NCI-H460 (cell line): ENCODE data around the gene ST7. TPM values are rescaled to one million over a fixed set of nuclear protein-coding genes. Genes with fewer than 3 reads are reported as not detected.

ENCODE experiments used
- DNase-seq: peaks from one replicate; pipeline ENCODE4 v3.0.0-alpha.2; 2016; ENCODE audit warnings: low read depth; ENCODE audit errors: extremely low read depth
- total RNA-seq: library from RNA; depleted of rRNA; stranded (reverse); fragments of >200 nt; shearing (Covaris generic); gene quantifications from 2 replicates; pipeline ENCODE4 v1.2.3, GENCODE V29; 2014

The ST7 gene
- total RNA-seq, 1 experiment from 2014 or later, result 30.7 TPM

DNA sequence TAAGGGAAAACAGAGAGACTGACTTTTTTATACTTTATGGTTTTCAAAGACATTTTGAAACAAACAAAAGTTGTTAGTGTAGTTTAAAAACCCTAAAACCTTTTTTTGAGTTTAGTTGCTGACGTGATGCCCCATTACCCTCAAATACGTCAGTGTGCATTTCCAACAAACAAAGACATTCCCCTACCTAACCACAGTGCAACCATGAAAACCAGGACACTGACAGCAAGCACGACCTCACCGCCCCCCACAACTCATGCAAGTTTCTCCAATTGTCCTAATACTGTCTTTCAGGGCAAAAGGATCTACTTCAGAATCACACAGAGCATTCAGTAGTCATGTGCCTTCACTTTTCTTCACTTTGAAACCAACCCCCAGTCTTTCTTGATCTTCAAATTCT, 294.5 kb downstream of the ST7 start:
- no peak for DNase-seq

DNA sequence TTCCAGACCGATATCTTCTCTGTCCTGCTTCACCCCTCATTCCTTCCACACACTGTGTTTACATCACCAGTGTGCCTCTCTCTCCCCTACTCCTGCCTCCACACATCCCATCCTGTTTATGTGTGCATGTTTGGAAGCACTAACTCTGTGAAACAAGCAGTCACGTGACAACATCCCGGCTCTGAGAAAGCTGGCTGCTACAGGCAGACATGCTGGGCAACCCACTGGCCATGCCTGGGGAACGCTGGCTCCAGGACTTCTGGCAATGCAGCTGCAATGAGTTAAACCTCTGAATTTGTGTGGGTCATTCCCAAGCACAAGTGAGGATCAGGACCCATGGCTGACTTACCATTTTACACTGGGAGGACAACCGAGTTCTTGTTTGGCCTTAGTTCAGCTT, 295.5 kb downstream of the ST7 start:
- DNase-seq, result no peak

DNA sequence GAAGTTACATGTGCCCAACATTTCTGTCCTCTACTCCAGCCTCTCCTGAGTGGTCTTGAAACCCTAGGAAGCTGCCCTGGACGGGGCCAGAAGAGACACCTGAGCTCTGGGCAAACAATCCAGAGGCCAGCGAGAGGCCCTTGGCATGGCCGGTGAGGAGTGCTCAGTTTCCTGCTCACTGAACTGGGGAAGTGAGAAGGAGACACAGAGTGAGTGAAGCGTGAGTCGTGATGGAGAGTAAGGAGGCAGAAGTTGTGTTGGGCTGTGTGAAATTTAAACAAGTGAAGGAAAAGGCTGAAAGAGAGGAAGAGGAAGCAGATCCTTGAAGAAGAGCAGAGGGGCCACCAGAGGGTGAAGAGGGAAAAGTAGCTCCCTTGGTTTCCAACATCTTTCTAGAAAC, 296.4 kb downstream of the ST7 start:
- DNase-seq, result no peak

DNA sequence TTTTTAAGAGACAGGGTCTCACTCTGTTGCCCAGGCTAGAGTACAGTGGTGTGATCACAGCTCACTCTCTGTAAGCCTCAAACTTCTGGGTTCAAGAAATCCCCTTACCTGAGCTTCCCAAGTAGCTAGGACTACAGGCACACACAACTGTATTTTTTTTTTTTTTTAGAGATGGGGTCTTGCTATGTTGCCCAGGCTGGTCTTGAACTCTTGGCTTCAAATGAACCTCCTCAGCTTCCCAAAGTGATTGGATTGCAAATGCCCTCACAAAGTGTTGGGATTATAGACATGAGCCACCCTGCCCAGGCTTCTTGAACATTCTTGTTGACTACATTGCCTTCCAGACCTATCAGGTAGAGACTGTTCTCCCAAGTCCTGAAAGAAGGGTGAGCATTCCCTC, 296.9 kb downstream of the ST7 start:
- DNase-seq, result no peak

DNA sequence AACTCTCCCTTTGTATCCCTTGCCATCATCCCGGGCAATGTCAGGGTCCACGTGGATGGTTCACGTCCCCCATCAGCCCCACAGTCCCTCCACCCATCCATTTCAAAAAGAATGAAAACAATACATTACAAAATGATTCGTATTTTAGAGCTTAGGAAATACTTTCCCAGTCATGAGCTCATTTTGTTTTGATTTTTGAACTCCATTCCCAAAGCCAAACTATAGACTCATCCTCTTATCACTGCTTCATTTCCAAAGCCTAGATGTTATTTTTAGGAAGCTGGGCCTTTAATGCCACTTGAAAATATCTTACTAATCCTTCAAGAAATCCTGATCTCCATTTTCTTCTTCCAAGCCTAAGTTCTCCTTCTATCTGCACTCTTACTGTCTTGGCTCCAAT, 297.5 kb downstream of the ST7 start:
- no peak for DNase-seq

DNA sequence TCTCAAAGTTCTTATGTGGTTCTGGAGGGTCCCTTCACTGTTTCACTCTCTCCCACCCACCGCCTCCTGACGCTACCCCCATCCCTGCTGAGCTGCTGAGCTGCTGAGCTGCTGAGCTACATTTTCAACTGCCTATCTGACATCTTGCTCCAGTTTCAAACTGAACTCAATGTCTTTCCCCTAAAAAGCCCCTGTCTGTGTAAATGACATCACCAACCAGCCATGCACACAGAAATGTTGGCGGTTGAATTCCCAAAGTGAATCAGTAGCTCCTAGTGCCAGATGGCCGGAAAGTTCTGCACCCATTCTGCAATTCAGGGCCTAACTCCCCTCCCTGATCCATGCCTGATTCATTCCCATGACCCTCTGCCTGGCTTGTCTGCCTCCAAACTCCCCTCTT, 298.4 kb downstream of the ST7 start:
- DNase-seq, result no peak

DNA sequence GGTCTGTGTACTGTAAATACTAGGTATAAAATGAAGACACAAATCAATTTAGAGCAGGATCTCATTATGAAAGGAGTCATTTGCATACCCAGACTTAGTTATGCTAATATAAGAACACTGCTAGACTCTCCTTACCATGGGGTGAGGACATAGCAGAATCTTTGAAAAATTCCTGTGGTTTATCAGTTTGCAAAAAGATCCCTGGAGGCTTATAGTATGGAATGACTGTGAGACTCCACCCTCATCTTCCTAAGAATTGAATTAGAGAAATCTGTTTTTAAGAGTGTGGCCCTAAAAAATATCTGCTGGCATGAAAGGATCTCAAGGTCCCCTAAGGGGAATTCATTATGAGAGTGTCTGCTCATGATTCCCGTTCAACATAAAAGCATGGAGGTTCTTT, 306.3 kb downstream of the ST7 start:
- DNase-seq, result no peak

DNA sequence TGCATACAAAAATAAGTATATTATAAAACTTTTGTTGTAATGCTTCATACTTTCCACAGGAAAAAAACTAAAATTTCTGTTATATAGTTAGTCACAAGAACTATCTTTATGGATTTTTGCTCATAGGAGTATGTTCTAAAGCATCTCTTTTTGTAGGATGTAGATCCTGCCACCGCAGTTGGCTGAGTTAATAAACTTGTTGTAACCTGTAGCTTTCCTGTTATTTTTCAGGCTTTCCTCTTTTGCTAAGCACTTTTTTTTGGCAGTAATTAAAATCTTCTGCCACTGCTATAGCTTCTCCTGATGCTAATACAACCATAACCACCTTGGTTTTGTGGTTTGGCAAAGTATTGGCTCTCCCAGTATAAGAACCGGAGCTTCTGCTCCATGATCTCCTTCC, 309.2 kb downstream of the ST7 start:
- DNase-seq, result no peak

DNA sequence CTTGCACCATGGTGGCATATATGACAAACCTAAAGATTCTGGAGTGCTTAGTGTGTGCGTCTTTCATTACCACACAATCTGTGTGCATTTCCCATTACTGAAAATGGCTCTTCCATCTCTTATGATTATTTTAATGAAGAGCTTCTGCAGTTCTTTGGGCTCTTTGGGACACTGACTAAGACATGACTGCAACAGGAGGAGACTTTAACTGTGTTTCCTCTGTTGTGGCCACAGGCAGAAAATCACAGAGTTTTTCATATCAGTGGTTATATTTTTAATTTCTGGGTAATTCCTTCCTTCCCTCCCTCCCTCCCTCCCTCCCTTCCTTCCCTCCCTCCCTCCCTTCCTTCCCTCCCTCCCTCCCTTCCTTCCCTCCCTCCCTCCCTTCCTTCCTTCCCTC, 311.4 kb downstream of the ST7 start:
- no peak for DNase-seq

DNA sequence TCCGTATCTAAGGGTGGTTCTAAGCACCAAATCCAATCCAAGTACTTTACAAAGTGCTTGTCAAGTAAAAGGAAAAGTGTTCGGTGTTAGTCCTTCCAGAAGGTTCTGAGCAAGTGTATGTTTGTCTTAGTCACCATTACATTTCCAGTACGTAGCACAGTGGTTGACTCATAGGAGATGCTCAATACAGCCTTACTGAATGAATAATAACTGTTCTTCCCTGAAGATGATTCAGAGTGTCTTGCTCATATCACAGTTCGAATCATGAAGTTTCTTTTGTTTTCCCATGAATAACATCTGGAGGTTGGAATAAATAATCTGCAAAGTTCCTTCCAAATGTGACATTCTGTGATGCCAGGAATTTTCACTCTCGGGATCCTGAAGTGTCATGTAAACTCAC, 316.1 kb downstream of the ST7 start:
- DNase-seq, result peak; percentile 22

DNA sequence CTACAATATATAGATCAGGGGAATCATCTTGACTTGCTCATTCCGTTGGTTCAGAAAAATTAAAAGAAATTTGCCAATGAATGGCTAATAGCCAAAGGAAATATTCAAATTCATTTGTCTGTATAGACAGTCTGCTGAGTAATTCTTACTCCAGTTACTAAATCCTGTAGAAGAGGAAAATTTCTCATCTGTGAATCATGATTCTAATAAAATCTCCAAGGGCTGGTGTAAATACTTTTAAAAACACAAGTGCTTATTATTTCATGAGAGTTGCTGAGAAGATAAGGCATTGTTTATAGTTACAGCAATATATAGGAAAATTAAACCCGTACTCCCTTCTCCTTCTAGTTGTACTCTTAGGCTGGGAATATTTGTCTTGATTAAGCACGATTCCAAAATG, 316.6 kb downstream of the ST7 start:
- no peak for DNase-seq

DNA sequence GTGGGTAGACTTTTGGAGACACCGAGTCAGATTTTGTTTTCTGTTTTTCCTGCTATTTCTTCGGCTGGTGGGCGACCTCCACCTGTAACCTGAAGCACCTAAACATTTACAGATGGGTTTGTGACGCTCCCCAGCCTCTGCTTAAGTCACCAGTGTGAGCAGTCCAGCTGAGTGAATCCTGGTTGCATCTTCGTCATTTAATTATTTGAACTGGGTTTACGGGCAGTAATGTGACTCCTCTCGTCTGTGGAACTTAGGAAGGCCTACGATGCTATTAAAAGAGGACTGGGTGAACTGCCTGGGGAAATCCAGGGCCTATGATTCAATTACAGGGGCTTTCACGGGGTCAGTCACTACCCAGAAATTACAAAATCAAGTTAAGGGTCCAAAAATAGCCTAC, 317.1 kb downstream of the ST7 start:
- no peak for DNase-seq

DNA sequence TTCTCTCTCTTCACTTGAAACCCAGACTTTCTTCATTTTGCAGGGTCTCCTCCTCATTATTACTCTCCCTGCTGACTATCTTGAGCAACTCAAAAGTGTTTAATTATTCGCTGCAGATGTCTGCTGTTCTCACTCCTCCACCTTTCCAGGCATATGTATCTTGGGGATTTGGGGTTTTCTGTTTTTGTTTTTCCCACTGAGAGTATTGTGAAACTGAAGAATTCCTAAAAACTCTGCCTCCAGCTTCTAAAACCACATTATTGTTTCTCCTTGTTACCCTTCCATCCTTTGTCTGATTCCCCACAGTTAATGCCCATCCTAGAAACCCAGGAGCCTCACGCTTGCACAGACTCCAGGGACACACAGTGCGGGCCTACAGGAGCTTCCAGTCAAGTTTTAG, 318.3 kb downstream of the ST7 start:
- no peak for DNase-seq

DNA sequence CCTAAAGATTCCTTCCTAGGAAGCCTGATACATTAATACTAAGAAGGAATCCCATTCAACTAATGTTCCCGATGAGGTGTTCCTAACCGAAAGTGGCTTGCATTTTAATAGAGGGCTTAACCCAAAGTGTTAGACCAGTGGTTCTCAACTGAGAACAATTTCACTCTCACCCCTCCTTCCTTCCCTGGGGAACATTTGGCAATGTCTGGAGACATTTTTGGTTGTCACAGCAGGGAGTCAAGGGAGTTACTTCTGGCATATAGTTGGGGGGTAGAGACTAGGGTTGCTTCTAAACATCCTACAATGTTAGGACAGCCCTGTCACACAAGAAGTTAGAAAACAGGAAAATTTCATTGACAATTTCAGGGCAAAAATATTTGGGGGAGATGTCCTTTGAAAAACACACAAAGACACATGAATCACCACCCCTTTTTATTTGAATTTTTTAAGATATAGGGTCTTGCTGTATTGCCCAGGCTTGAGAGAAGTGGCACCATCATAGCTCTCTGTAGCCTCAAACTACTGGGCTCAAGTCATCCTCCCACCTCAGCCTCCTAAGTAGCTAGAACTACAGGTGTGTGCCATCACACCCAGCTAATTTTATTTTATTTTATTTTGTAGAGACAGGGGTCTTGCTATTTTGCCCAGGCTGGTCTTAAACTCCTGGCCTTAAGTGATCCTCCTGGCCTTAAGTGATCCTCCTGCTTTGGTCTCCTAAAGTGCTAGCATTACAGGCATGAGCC, 318.9 kb downstream of the ST7 start:
- no peak for DNase-seq

DNA sequence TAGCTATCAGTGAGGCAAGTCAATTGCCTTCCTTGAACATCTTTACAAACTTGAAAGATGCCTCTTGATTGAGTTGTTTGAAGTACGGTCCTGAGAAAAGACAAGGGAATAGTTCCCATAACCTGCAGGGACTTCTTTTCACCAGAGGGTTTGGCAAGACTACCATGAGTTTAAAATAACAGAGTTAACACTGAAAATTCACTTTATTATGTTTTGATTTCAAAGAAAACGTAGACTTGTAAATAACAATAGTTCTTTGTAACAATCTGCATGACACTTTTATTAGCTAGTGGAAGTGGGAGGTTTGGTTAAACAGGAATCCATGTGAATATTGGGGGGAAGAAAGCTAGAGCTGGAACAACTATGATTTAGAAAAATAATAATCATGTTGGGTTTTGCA, 320.0 kb downstream of the ST7 start:
- no peak for DNase-seq

DNA sequence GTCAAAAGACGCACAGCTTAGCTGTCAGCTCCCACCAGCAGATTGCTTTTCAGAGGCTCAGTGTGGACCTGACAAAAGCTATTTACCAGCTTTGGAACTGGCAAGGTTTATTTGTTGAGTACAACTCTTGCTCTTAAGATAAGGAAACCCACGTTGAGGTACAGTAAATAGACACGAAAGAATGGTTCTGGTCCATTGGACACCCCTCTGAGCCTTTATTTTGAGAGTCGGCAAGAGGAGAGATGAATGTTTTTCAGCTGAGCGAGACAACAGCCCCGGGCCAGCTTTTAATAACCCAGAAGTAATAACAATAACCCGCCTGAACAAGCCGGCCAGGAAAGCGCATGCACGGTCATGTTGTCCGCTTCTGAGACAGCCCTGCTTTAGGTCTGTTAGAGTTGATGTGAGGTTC, 320.5 kb downstream of the ST7 start:
- no peak for DNase-seq

DNA sequence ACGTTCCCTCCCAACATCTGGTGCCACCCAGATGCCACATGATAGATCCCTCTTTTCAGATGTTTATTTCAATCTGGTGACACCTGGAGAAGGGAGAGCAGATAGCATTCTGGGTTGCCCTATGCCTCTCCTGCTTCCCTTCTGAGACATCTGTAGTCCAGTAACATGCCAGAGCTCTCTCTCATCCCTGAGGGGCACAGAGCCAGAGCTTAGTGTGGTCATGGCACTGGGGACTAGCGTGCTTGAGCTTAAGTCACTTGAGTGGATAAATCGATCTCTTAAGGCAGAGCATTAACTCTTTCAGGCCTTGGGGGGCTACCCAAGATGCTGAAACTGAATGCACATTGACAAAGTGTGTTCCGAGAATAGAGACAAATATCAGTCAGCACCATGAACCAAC, 321.6 kb downstream of the ST7 start:
- no peak for DNase-seq

DNA sequence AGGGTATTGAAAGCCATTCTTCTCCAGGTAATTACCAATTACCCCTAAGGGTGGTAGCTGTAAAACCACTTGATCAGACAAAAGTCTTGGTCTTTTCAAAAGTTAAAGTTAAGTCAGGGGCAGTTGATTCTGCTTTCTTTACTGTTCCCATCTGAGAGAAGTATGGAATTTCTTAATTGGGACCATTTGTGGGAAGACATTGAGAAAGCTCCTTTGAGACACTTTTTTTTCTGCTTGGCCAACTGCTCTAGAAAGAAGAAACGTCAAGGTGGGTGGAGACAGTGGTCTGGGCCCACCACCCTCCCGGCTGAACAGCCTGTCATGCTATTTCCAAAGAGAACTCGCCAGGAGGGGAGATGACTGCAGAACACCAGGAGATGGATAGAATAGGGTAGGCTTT, 324.3 kb downstream of the ST7 start:
- DNase-seq, result no peak

DNA sequence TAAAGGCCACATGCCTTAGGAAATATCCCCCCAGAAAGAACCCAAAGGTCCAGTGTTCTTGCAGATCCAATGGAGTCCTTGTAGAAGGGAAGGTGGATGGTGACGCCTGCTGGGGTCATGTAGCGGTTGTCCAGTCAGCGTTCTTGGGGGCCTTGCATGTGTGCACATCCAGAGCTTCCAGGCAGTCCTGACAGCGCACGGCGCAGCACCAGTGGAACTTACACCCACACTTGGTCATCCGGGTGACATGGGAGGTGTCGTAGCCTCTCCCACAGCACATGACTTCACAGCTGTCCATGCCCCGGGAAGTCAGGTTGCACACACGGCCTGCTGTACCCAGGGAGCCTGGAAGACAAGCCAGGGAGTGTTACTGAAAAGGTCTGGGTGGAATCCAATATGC, 324.7 kb downstream of the ST7 start:
- no peak for DNase-seq

DNA sequence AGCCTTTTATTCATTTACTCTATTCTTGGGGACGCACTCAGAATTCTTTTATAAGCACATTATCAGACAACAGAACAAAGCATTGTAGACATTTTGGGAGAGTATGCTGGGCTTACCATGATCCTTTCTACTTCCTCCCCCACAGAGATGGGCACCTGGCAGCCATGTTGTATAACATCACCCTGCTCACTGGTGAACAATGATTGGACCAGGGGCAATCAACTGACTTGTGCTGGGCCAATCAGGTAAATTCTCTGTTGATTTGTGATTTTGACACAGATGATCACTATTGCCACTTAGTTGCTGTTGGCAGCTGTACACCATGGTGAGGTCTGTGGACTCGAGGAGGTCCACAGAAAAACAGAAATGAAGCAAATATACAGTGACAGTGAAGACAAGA, 325.9 kb downstream of the ST7 start:
- no peak for DNase-seq
